Neural progenitor cell (in vitro differentiated cells): ENCODE data around the gene NPHP4.

Experiments used
- CTCF ChIP-seq: fragments of 200-600 bp; sonication (generic); IDR thresholded peaks from 2 replicates; pipeline ENCODE4 v1.5.1; 2017; ENCODE audit warnings: antibody characterized with exemption, mild to moderate bottlenecking
- EZH2 ChIP-seq: fragments of 200-600 bp; sonication (generic); IDR thresholded peaks from 2 replicates; pipeline ENCODE4 v1.6.1; 2017; ENCODE audit warnings: antibody characterized with exemption, mild to moderate bottlenecking, moderate library complexity

GRCh38 chr1:5814046-5814619 is 178.1 kb downstream of the NPHP4 start:
- TF ChIP-seq CTCF (no peak), EZH2 (no peak)
